Type B pancreatic cell (in vitro differentiated cells): Measurements from ENCODE around the gene PPY. TPM values are rescaled to one million over a fixed set of nuclear protein-coding genes. Genes with fewer than 3 reads are reported as not detected.

Source experiments
- DNase-seq: peaks from one replicate; pipeline ENCODE4 v3.0.0; 2021; ENCODE audit warnings: mixed read lengths; ENCODE audit not compliant: unreplicated experiment; ENCODE audit errors: extremely low spot score
- H3K27ac Mint-ChIP-seq: 2 replicates; pipeline ENCODE4 v1.8.0; 2021; ENCODE audit warnings: mild to moderate bottlenecking, mixed read lengths
- H3K27me3 Mint-ChIP-seq: 2 replicates; pipeline ENCODE4 v1.8.0; 2021; ENCODE audit warnings: mixed read lengths
- H3K36me3 Mint-ChIP-seq: 2 replicates; pipeline ENCODE4 v1.8.0; 2021; ENCODE audit warnings: mixed read lengths
- H3K4me1 Mint-ChIP-seq: one replicate; pipeline ENCODE4 v1.8.0; 2021; ENCODE audit warnings: mixed read lengths; ENCODE audit not compliant: unreplicated experiment
- H3K4me3 Mint-ChIP-seq: 2 replicates; pipeline ENCODE4 v1.8.0; 2021; ENCODE audit warnings: mild to moderate bottlenecking, mixed read lengths
- H3K9me3 Mint-ChIP-seq: 2 replicates; pipeline ENCODE4 v1.8.0; 2021; ENCODE audit warnings: mixed read lengths
- total RNA-seq: library from RNA; stranded (reverse); gene quantifications from 2 replicates; pipeline ENCODE4 v1.2.1, GENCODE V29; 2021; ENCODE audit warnings: low replicate concordance
- TF ChIP-seq, protein P1 (sequence below): fragments of 200-600 bp; sonication (generic); conservative IDR thresholded peaks from 2 replicates; pipeline ENCODE4 v1.5.0; 2021; ENCODE audit warnings: antibody characterized with exemption, mild to moderate bottlenecking

PPY gene
- total RNA-seq, 1 donor from 2014 or later, result 65.9 TPM

DNA sequence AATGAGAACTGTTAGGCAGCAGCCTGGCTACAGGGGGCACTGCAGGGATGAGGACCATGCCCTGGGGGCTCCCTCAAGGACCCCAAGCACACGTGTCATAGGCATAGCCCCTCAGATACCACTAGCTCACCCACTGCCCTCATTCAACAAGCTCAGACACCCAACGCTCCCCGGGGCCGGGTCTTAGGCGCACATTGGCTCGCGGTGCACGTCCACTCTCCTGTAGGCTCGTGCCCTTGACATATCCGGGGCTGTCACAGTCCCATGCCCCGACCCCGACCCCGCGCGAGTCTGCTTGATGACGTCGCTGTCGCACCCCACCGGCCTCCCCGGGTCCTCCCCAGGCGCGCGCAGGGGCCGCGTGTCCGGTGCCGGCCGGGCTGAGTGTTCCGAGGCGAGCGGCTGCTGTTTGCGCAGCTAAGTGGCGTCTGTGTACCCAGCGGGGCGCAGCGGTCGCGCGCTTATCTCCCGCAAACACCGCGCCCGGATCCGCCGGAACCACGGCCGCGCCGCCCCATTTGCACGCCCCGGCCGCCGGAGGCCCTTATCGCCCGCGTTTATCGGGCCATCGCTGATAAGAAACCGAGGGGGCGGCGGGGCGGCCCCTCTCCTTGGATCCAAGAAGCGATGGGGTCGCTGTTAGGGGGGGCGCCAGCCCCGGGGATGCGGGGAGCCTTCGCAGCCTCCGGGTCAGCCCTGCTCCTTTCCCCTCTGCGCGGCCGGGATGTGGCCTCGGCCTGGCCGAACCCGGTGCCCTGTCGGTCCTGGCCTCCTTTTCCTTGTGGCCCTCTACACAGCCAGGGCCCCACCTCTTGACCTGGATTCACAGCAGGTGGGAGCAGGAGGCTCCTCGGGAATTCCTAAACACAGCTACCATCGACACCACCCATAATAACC is 41.5 kb upstream of the PPY start:
- H3K27me3 Mint-ChIP-seq, result peaks cover 89% of the 10 kb centered on the region
- H3K36me3 Mint-ChIP-seq, result no peaks in the 10 kb centered on the region
- H3K4me3 Mint-ChIP-seq, result peak overlapping the region; percentile 78
- no peak for DNase-seq
- H3K4me1 Mint-ChIP-seq, result no peaks in the 10 kb centered on the region
- no peaks in the 10 kb centered on the region for H3K9me3 Mint-ChIP-seq
- H3K27ac Mint-ChIP-seq, result no peak overlapping the region
- TF ChIP-seq, protein P1, sequence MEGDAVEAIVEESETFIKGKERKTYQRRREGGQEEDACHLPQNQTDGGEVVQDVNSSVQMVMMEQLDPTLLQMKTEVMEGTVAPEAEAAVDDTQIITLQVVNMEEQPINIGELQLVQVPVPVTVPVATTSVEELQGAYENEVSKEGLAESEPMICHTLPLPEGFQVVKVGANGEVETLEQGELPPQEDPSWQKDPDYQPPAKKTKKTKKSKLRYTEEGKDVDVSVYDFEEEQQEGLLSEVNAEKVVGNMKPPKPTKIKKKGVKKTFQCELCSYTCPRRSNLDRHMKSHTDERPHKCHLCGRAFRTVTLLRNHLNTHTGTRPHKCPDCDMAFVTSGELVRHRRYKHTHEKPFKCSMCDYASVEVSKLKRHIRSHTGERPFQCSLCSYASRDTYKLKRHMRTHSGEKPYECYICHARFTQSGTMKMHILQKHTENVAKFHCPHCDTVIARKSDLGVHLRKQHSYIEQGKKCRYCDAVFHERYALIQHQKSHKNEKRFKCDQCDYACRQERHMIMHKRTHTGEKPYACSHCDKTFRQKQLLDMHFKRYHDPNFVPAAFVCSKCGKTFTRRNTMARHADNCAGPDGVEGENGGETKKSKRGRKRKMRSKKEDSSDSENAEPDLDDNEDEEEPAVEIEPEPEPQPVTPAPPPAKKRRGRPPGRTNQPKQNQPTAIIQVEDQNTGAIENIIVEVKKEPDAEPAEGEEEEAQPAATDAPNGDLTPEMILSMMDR, result peak; percentile 62

- H3K27ac Mint-ChIP-seq, result no peak overlapping the region
- DNase-seq, result no peak
- H3K27me3 Mint-ChIP-seq, result peaks cover 90% of the 10 kb centered on the region
- no peaks in the 10 kb centered on the region for H3K36me3 Mint-ChIP-seq
- H3K4me1 Mint-ChIP-seq, result no peaks in the 10 kb centered on the region
- peak overlapping the region; percentile 78 for H3K4me3 Mint-ChIP-seq
- H3K9me3 Mint-ChIP-seq, result no peaks in the 10 kb centered on the region
- TF ChIP-seq, protein P1, result no peak
Observed at GRCh38 chr17:43983196-43983514, 40.9 kb upstream of the PPY start.

DNA sequence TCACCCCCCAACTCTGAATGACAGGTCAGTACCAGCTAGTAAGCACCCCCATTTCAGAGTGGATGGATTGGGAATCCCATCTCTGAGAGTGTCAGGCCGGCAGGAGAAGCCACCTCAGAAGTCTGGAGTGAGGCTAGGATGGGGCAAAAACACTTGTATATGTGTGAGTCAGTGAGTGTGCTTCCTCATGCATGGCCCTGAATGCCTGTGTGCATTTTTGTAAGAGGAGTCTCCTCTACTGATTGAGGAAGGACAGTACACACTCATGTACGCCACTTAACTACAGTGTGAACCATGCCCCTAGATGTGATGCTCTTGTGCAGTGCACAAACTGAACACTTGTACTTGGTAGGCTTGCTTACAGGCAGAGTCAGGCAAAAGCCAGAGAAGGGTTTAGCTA is 39.9 kb upstream of the PPY start:
- Mint-ChIP-seq H3K27ac (no peak overlapping the region), H3K36me3 (no peaks in the 10 kb centered on the region), H3K9me3 (no peaks in the 10 kb centered on the region), H3K4me1 (no peaks in the 10 kb centered on the region), H3K27me3 (peaks cover 90% of the 10 kb centered on the region), H3K4me3 (peak overlapping the region; percentile 58)
- no peak for DNase-seq
- TF ChIP-seq, protein P1, result no peak

DNA sequence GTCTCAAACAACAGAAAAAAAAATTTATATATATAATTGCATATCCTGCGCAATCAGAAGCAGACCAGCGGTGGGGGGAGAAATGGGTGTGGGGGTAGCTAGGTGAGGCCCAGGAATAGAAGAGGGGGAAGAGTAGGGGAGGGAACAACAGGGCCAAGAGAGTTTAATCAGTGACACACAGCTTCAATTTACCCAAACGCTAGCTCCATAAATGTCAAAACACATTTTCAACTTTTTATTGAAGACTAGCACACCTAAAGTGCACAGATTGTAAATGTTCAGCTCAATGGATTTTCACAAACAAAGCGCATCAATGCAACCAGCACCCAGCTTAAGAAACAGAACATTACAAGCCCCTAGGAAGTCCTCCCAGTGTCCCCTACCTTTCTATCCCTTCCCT is 37.4 kb upstream of the PPY start:
- Mint-ChIP-seq H3K36me3 (no peaks in the 10 kb centered on the region), H3K9me3 (no peaks in the 10 kb centered on the region), H3K4me1 (no peaks in the 10 kb centered on the region), H3K27ac (no peak overlapping the region), H3K27me3 (peaks cover 74% of the 10 kb centered on the region), H3K4me3 (no peak overlapping the region)
- no peak for DNase-seq
- TF ChIP-seq, protein P1, result no peak

GRCh38 chr17:43979011-43979410 is 36.7 kb upstream of the PPY start:
- Mint-ChIP-seq H3K4me1 (no peaks in the 10 kb centered on the region), H3K27ac (no peak overlapping the region), H3K27me3 (peaks cover 74% of the 10 kb centered on the region), H3K9me3 (no peaks in the 10 kb centered on the region), H3K4me3 (no peak overlapping the region), H3K36me3 (no peaks in the 10 kb centered on the region)
- no peak for DNase-seq
- TF ChIP-seq, protein P1, result no peak
